Activated CD4-positive, CD25-positive, alpha-beta regulatory T cell treated with anti-CD3 and anti-CD28 coated beads, Interleukin-2, amount 50 U/mL, for 72 hours (primary cell): ENCODE measurements around the gene DIS3L2.
"Not testable (repeated sequence)": the region's sequence is repeated elsewhere in the genome, so short reads cannot be mapped to it uniquely, and the experiment has no call there.

Experiments
- DNase-seq: peaks from one replicate; pipeline ENCODE4 v3.0.0; 2021

Gene DIS3L2

GRCh38 chr2:232061265-232061664 is 99.8 kb downstream of the DIS3L2 start:
- no peak for DNase-seq

DNA sequence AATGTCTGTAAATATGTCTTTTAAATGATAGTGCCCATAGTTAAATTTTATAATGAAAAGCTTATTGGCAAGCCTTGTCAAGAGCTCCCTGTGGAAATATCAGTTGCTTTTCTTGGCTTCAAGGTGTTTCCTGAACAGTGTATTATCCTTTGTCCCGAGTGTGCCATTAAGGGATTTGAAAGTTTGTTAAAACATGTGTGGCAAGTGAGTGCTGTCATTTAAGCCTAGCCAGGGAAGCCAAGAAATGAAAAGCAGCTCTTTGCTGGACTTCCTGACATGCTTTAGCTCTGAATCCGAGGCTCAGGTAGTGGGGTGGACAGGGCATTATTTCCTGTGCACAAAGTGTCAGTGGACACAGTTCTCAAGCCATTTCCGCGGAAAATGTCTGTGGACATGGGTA is 111.5 kb downstream of the DIS3L2 start:
- DNase-seq = no peak

- DNase-seq = no peak
Observed at GRCh38 chr2:232073699-232074098, 112.2 kb downstream of the DIS3L2 start.

- DNase-seq = no peak
Observed at GRCh38 chr2:232075080-232075479, 113.6 kb downstream of the DIS3L2 start.

DNA sequence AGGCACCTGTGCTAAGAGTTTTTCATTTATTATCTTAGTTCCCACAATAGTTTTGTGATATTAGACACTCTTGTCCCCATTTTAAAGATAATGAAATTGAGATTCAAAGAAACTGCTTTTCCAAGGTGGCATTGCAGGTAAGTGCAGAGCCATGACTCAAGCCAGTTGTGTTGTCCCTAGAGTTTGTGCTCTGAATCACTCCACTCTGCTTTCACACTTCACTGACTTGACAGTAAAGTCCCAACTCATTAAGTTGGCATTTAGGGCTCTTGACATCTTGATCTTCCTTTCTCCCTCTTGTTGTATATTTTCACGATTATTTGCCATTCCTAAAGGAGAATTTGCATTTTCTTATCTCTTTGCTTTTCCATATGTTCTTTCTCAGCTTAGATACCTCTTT is 114.3 kb downstream of the DIS3L2 start:
- DNase-seq = no peak

DNA sequence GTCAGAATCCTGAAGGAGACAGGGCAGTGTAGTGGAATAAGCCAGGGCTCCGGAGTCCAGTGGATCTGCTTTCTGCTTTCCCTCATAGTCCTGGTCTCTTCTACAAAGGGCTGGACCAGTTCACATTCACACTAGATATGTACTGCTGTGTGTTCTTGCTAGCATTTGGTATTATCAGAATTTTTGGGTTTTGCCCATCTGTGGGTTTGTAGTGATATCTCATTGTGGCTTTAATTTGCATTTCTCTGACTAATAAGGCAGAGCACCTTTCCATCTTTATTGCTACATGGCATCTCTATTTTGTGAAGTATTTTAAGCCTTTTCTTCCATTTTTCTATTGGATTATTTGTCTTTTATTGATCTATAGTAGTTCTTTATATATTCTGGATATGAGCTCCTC is 114.8 kb downstream of the DIS3L2 start:
- DNase-seq = no peak

- DNase-seq = no peak
Observed at GRCh38 chr2:232076736-232077135, 115.2 kb downstream of the DIS3L2 start.

GRCh38 chr2:232085164-232085563 is 123.7 kb downstream of the DIS3L2 start:
- DNase-seq = no peak

- DNase-seq = no peak
Observed at GRCh38 chr2:232085826-232086425, 124.4 kb downstream of the DIS3L2 start.

- DNase-seq = no peak
Observed at GRCh38 chr2:232088771-232089170, 127.3 kb downstream of the DIS3L2 start.

DNA sequence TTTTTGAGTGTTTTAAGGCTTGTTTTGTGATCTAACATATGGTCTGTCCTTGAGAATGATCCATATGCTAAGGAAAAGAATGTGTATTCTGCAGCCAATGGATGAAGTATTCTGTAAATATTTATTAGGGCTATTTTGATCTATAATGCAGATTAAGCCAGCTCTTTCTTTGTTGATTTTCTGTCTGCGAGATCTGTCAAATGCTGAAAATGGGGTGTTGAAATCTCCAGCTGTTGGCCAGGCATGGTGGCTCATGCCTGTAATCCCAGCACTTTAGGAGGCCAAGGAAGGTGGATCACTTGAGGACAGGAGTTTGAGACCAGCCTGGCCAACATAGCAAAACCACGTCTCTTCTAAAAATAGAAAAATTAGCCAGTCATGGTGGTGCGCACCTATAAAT is 132.7 kb downstream of the DIS3L2 start:
- DNase-seq = no peak

GRCh38 chr2:232094883-232095282 is 133.4 kb downstream of the DIS3L2 start:
- no peak for DNase-seq

DNA sequence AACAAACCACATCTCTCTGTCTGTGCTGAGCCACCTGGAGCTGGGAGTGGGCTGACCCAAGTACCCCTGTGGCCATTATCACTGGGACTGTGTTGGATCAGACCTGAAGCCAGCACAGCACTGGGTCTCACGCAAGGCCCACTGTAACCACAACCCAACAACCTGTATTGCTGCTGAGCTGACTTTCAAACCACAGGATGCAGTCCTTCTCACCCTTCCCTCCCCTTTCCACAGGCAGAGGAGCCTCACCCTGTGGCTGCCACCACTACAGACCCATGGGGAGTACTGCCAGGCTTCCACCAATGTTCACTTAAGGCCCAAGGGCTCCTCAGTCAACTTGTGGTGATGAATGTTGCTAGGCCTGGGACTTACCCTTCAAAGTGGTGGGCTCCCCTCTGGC is 135.7 kb downstream of the DIS3L2 start:
- no peak for DNase-seq

GRCh38 chr2:232097758-232098157 is 136.2 kb downstream of the DIS3L2 start:
- DNase-seq = no peak

- DNase-seq = no peak
Observed at GRCh38 chr2:232102380-232102779, 140.9 kb downstream of the DIS3L2 start.

GRCh38 chr2:232103140-232103737 is 141.7 kb downstream of the DIS3L2 start:
- no peak for DNase-seq

DNA sequence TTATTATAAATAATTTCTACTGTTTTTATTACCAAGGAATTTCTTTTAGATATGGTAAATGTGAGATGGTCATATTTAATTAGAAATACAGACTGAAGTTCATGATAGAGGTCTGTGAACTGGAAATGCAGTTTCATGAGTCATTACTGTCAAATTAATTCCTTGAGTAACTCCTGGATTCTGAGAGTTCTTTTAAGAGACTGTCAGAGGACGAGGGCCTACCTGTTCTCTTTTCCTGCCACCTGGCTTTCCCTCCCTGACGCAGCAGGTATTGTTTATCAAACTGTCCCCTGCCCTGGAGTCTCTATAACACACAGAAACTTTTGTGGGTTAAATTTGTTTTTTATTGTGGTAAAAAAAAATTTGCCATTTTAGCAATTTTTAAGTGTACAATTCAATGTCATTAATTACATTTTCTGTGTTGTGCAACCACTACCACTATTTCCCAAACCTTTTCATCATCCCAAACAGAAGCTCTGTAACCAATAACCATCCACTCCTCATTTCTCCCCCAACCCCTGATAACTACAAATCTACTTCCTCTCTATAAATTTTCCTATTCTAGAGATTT is 142.6 kb downstream of the DIS3L2 start:
- no peak for DNase-seq

GRCh38 chr2:232111551-232111950 is 150.0 kb downstream of the DIS3L2 start:
- DNase-seq = no peak

DNA sequence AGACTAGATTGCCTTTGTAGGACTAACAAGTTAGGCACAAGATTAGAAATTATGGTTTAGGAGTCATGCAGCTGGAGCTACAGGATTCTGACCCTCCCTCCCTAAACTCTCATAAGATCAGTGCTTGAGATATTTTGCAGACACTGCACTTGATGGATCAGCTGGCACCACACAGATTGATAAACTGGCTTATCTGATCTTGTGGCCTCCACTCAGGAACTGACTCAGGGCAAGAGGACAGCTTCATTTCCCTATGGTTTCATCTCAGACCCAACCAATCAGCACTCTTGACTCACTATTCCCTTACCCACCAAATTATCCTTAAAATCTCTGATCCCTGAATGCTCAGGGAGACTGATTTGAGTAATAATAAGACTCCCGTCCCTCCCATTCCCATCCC is 152.3 kb downstream of the DIS3L2 start:
- no peak for DNase-seq

- not testable (repeated sequence) for DNase-seq
Observed at GRCh38 chr2:232115728-232116361, 154.3 kb downstream of the DIS3L2 start.

- no peak for DNase-seq
Observed at GRCh38 chr2:232116852-232117251, 155.3 kb downstream of the DIS3L2 start.

DNA sequence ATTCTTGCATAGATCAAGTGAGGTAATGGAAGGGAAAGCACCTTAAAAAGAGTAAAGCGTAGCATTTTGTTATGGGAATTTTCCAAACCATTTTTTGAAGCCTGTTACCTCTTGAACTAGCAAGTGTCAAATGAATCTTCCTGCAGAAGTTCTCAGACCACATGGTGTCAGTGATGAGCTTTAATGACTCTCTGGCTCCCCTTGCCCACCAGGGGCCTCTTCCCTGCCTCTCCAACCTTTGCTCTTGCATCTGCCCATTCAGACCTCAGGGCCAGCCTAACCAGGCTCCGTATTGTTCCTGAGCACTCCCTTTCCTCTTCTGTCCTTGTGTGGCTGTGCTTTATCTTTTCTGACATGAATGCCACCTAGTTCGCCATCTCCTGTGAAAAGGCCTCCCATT is 155.9 kb downstream of the DIS3L2 start:
- no peak for DNase-seq

DNA sequence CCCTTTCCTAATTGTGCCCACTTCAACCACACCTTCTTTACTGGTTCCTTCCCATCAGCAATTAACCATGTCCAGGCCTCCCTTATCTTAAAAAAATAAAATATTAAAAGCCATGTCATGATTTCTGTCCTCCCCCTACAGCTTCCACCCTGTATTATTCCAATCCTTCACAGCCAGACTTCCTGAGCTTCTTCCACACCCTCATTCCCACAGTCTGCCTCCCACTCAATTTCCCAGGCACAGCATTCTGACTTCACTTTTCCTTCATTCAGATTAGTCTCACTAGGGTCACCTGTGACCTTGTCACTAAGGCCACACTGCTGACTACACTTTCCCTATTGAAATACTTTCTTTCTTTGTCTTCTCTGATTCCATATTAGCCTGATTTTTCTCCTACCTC is 159.4 kb downstream of the DIS3L2 start:
- DNase-seq = no peak

GRCh38 chr2:232124309-232124708 is 162.8 kb downstream of the DIS3L2 start:
- DNase-seq = no peak
